HG02798 (cell line): ENCODE data around the gene FHIT.
"Not testable (repeated sequence)": the region's sequence is repeated elsewhere in the genome, so short reads cannot be mapped to it uniquely, and the experiment has no call there.

Experiments used
- ATAC-seq: cut with Tn5 transposase; IDR thresholded peaks from one replicate; pipeline ENCODE4 v1.9.1; 2021; ENCODE audit warnings: mild to moderate bottlenecking; ENCODE audit not compliant: unreplicated experiment, poor library complexity

FHIT gene

DNA sequence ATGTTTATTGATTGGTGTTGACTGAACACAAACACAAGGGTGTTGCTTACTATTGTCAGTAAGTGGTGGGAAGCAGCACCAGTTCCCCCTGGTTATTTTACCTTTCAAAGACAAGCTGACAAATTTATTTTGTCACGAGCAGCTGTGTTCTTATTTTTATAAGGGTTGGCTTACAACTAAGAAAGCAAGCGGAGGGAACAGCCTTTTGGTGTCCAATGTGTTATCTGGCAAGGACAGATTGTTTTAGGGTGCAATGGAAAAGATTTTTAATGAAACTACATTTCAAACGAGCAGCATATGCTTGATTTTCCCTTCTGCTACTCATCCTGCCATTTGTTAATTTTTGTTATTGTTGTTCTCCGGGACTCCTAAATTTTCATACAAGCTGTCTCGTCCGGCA, 1280.9 kb downstream of the FHIT start:
- no peak for ATAC-seq

GRCh38 chr3:59968513-59969045, 1282.7 kb downstream of the FHIT start:
- ATAC-seq = no peak

GRCh38 chr3:59963676-59964075, 1287.6 kb downstream of the FHIT start:
- ATAC-seq = no peak

GRCh38 chr3:59957150-59957549, 1294.1 kb downstream of the FHIT start:
- ATAC-seq = no peak

DNA sequence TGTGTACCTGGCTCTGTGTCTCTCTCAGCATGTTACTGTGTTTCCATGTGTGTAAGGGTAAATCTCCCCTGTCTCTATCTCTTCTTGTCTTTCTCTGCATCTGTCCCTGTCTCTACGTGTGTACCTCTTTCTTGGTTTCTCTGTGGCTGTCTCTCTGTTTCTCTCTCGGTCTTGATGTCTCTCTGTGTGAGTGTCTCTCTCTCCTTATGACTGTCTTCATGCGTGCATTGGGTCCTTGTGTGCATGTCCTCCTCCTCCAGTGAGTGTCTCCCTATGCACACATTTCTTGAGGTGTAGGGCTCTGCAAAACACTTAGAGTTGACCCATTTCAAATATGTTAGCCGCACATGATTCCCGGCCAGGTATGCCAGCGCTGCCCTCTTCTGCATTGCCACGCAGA, 1298.1 kb downstream of the FHIT start:
- ATAC-seq = no peak

DNA sequence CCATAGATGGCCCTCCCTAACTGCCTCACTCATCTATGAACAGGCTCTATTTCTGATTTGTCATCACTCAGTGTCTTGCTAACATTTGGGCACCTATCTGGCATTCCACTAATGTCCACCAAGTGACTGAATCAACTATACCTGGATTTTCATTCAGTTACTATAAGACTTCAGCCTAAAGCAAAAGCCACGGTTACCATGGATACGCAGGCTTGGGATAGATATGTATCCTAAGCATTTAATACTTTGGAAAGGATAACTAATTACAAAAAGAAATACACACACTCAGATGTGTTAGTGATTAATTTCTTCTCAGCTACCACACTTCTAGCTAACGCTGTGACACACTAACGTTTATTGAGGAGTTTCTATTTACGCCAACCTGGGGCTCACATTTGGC, 1301.9 kb downstream of the FHIT start:
- no peak for ATAC-seq

GRCh38 chr3:59946401-59946800, 1304.9 kb downstream of the FHIT start:
- ATAC-seq = no peak

DNA sequence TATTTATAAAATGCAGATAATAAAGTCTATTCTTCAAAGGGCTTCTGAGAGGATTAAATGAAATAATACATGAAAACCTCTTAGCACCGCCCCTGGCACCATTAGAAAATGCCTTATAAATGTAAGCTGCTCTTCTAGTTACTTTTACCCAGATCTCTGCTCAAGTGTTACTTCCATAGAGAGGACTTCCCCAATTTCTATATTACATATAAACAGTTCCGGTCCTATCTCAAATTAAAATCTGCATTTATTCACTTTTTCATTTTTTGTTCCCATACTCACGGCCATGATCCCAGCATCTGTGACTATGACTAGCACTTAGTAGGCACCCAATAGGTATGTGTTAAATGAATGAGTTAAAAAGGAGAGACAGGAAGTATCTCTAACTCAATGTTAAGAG, 1310.5 kb downstream of the FHIT start:
- ATAC-seq = no peak

- no peak for ATAC-seq
Measured at GRCh38 chr3:59939826-59940426, 1311.3 kb downstream of the FHIT start.

GRCh38 chr3:59938828-59939227, 1312.4 kb downstream of the FHIT start:
- no peak for ATAC-seq

DNA sequence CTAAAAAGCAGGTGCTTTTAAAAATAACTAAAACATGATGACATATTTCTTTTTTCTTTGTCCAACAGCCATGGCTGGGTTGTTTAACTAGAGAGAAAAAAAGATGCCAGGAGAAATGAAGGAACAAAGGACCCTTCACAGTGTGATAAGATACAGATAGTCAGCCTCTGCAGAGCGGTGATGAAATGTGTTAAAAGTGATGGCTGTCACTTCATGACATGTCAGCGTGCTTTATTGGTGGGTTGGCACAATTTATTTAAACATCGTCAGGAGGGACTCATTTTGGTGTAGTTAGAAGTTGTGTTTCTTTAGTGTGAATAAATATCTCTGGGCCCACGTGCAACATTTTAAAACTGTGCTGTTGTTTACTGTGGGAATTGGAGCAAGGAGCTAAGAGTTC, 1314.1 kb downstream of the FHIT start:
- ATAC-seq = no peak

GRCh38 chr3:59936472-59936871, 1314.8 kb downstream of the FHIT start:
- no peak for ATAC-seq

DNA sequence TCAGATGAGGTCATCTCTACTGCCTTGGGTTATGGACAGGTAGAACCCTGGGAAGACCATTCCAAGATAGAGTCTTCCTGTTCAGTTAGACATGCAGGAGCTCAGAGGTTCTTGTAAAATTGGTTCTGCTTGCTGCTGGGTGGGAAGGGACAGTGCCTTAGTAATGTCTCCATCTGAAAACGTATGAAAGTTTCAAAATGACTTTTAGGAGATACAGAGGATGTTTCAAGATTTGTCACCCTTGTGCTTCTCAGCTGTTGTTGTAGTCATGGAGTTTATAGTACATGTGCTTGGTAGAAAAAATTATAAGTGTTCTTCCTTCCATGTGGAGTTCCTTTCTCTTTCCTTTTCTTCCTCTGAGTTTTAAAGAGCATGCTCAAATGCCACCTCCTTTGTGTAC, 1316.2 kb downstream of the FHIT start:
- ATAC-seq = peak; percentile 96

DNA sequence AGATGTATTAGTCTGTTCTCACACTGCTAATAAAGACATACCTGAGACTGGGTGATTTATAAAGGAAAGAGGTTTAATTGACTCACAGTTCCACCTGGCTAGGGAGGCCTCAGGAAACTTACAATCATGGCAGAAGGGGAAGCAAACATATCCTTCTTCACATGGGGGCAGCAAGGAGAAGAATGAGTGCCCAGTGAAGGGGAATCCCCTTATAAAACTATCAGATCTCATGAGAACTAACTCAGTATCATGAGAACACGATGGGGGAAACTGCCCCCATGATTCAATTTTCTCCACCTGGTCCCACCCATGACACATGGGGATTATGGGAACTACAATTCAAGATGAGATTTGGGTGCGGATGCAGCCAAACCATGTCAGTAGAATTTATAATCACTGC, 1316.7 kb downstream of the FHIT start:
- ATAC-seq = not testable (repeated sequence)

GRCh38 chr3:59930170-59930569, 1321.1 kb downstream of the FHIT start:
- ATAC-seq = no peak

GRCh38 chr3:59927056-59927455, 1324.2 kb downstream of the FHIT start:
- no peak for ATAC-seq

GRCh38 chr3:59925946-59926345, 1325.3 kb downstream of the FHIT start:
- ATAC-seq = no peak

- no peak for ATAC-seq
Measured at GRCh38 chr3:59922192-59922591, 1329.1 kb downstream of the FHIT start.

DNA sequence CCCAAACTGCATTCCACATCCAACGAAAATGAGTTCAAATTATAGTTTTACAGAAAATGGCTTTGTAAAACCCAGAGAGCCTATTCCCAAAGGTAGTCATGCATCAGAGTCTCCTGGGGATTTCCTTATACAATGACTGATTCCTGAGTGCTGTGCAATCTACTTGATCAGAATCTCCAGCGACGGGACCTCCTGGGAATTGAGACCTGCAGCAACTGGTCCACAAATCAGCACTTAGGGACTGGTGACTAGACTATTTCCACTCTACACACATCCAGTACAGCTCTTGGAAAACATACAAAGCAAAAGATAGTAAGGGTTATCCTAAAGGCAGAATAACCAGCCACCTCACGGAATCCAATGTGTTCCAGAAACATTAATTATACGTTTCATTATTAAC, 1330.4 kb downstream of the FHIT start:
- no peak for ATAC-seq

DNA sequence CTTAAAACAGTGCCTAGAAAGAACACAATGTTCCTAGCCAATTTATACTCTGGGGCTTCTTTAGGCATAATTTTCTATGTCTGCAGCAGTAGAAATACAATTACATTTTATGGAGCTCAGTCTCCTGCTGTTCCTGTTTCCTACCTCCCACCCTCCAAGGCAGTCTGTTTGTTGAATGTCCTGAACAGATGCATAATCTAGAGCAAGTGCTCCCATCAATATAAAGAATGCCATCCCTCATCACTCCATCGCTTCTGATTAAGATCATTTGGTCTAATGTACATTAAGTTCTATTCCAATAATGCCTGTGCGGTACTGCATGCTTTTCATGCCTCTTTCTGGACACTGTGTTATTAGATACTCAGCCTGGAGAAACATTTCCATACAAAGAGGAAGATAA, 1331.7 kb downstream of the FHIT start:
- ATAC-seq = no peak

GRCh38 chr3:59914251-59914650, 1337.0 kb downstream of the FHIT start:
- no peak for ATAC-seq

- ATAC-seq = no peak
Measured at GRCh38 chr3:59913645-59914044, 1337.6 kb downstream of the FHIT start.

GRCh38 chr3:59908701-59909100, 1342.6 kb downstream of the FHIT start:
- ATAC-seq = no peak
